Osteocyte (in vitro differentiated cells): ENCODE data around the gene DLG2. TPM values are rescaled to one million over a fixed set of nuclear protein-coding genes. Genes with fewer than 3 reads are reported as not detected.

ENCODE experiments used
- DNase-seq: peaks from one replicate; pipeline ENCODE4 v3.0.0; 2021; ENCODE audit warnings: mixed read lengths; ENCODE audit not compliant: unreplicated experiment; ENCODE audit errors: extremely low spot score
- H3K27ac Mint-ChIP-seq: one replicate; pipeline ENCODE4 v1.8.0; 2021; ENCODE audit warnings: mild to moderate bottlenecking, mixed read lengths; ENCODE audit not compliant: unreplicated experiment
- H3K27me3 Mint-ChIP-seq: one replicate; pipeline ENCODE4 v1.8.0; 2021; ENCODE audit warnings: mixed read lengths; ENCODE audit not compliant: unreplicated experiment
- H3K36me3 Mint-ChIP-seq: one replicate; pipeline ENCODE4 v1.8.0; 2021; ENCODE audit warnings: mixed read lengths; ENCODE audit not compliant: unreplicated experiment
- H3K4me1 Mint-ChIP-seq: one replicate; pipeline ENCODE4 v1.8.0; 2021; ENCODE audit warnings: mixed read lengths; ENCODE audit not compliant: unreplicated experiment
- H3K4me3 Mint-ChIP-seq: one replicate; pipeline ENCODE4 v1.8.0; 2021; ENCODE audit warnings: mild to moderate bottlenecking, moderate library complexity, mixed read lengths; ENCODE audit not compliant: unreplicated experiment
- H3K9me3 Mint-ChIP-seq: one replicate; pipeline ENCODE4 v1.8.0; 2021; ENCODE audit warnings: mixed read lengths; ENCODE audit not compliant: unreplicated experiment
- total RNA-seq: library from RNA; stranded (reverse); gene quantifications from 2 replicates; pipeline ENCODE4 v1.2.1, GENCODE V29; 2021
- TF ChIP-seq, protein P1 (sequence below): fragments of 200-600 bp; sonication (generic); IDR thresholded peaks from 2 replicates; pipeline ENCODE4 v1.5.0; 2021; ENCODE audit warnings: antibody characterized with exemption, mild to moderate bottlenecking, moderate library complexity

DLG2 gene
- total RNA-seq, 1 donor from 2014 or later = 2.1 TPM

- TF ChIP-seq, protein P1, sequence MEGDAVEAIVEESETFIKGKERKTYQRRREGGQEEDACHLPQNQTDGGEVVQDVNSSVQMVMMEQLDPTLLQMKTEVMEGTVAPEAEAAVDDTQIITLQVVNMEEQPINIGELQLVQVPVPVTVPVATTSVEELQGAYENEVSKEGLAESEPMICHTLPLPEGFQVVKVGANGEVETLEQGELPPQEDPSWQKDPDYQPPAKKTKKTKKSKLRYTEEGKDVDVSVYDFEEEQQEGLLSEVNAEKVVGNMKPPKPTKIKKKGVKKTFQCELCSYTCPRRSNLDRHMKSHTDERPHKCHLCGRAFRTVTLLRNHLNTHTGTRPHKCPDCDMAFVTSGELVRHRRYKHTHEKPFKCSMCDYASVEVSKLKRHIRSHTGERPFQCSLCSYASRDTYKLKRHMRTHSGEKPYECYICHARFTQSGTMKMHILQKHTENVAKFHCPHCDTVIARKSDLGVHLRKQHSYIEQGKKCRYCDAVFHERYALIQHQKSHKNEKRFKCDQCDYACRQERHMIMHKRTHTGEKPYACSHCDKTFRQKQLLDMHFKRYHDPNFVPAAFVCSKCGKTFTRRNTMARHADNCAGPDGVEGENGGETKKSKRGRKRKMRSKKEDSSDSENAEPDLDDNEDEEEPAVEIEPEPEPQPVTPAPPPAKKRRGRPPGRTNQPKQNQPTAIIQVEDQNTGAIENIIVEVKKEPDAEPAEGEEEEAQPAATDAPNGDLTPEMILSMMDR = no peak
- Mint-ChIP-seq H3K4me1 (no peaks in the 10 kb centered on the region), H3K9me3 (peaks cover 11% of the 10 kb centered on the region), H3K4me3 (no peak overlapping the region), H3K27ac (no peak overlapping the region), H3K36me3 (no peaks in the 10 kb centered on the region), H3K27me3 (no peaks in the 10 kb centered on the region)
- no peak for DNase-seq
Measured at GRCh38 chr11:84947070-84947469, 680.1 kb downstream of the DLG2 start.

- H3K27me3 Mint-ChIP-seq = peaks cover 3% of the 10 kb centered on the region
Measured at GRCh38 chr11:84930863-84931262, 696.3 kb downstream of the DLG2 start.

GRCh38 chr11:84929738-84930137 lies 697.4 kb downstream of the DLG2 start:
- Mint-ChIP-seq H3K36me3 (no peaks in the 10 kb centered on the region), H3K27ac (no peak overlapping the region), H3K4me3 (no peak overlapping the region), H3K4me1 (no peaks in the 10 kb centered on the region), H3K9me3 (no peaks in the 10 kb centered on the region), H3K27me3 (peaks cover 3% of the 10 kb centered on the region)
- DNase-seq = no peak
- TF ChIP-seq, protein P1 = no peak

More at GRCh38 chr11:84930863-84931262, 696.3 kb downstream of the DLG2 start:
- no peak overlapping the region for H3K27ac Mint-ChIP-seq
- DNase-seq = no peak
- H3K4me1 Mint-ChIP-seq = no peaks in the 10 kb centered on the region
- H3K4me3 Mint-ChIP-seq = no peak overlapping the region
- no peaks in the 10 kb centered on the region for H3K36me3 Mint-ChIP-seq
- no peaks in the 10 kb centered on the region for H3K9me3 Mint-ChIP-seq
- TF ChIP-seq, protein P1 = no peak

DNA sequence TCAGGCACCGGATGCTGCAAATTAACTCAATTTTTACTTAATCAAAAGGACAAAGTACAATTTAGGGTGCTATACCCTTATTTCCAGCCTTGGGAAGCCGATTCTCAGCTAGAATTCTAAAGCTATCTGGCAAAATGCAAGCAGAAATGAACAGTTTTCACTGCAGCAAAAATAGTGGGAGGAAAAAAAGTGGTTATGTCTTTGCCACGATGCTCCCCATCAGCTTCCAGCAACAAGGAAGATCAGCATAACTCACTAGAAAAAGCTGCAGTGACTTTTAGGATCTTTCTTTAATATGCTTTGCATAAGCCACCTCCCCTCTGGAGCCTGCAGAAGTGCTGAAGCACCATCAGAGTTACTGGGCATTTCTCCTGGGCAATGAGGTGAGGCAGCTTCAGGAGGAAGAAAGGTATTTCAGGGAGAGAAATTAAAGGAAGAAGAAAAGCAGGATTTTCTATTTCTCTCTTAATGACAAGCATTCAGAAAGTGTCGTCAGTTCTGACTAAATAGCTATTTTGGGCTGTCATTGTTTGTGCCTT lies 702.9 kb downstream of the DLG2 start:
- Mint-ChIP-seq H3K9me3 (no peaks in the 10 kb centered on the region), H3K4me1 (no peaks in the 10 kb centered on the region), H3K27ac (no peak overlapping the region), H3K27me3 (peaks cover 34% of the 10 kb centered on the region), H3K4me3 (no peak overlapping the region), H3K36me3 (no peaks in the 10 kb centered on the region)
- no peak for DNase-seq
- TF ChIP-seq, protein P1 = no peak

- Mint-ChIP-seq H3K4me1 (no peaks in the 10 kb centered on the region), H3K9me3 (no peaks in the 10 kb centered on the region), H3K27ac (no peak overlapping the region), H3K36me3 (no peaks in the 10 kb centered on the region), H3K27me3 (peaks cover 34% of the 10 kb centered on the region), H3K4me3 (no peak overlapping the region)
- TF ChIP-seq, protein P1 = no peak
- DNase-seq = no peak
Measured at GRCh38 chr11:84923489-84923888, 703.7 kb downstream of the DLG2 start.
